ENCODE data around the gene MCTP1.

Gene MCTP1

DNA sequence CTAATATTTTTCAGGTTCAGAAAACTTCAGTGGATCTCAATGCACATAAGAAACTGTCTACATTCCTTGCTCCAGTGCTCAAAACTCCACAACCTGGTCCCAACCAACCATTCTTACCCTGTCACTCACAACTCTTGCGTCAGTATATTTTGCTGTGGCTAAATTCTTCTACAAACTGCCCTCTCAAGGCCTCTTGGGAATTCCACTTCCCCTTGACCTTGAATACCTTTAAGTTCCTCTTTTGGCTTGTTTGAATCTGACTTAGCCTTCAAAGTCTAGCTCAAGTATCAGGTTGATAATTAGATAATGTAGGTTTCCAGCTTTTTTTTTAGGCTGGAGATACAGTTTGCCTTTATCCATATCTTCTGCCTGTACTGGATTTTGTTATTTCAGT is 538.2 kb downstream of the MCTP1 start:
- no peak for DNase-seq

DNA sequence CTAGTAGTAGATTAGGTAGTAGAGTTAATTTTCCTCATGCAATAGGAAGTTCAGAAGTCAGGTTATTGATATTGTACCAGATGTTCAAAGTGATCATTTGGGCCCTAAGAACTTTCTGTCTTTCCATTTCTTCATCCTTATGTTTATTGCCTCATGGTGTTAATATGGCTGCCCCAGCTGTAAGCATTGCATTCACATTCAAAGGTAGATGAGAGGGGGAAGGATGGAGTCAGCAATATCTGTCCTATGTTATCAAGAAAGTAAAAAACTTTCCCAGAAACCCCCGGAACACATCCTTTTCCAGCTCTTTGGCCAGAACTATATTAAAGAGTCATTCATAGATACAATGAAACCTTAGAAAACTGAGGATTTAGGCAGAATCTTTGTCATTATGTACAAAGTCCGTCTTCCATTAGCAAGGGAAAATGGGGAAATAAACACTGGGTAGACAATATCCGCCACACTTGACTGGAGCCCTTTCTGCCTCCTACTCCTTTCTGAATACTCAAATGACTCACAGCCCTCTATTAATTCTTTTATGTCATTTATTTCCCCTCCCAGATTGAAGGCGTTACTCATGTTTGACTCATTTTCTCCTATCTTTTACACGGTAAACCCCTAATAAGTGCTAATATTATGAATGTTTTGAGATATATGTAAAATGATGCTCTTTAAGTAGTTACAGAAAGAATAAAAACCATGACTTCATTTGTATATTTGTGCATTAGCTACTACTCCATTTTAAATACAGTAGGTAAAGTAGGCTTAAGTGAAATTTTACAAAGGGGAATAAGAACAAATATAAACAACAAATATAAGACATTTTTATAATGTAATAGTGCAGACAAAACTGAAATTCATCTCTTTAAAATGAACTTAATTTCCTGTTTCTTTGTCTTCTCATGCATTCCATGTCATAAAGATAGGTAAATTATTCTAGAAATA is 538.8 kb downstream of the MCTP1 start:
- DNase-seq, result no peak

DNA sequence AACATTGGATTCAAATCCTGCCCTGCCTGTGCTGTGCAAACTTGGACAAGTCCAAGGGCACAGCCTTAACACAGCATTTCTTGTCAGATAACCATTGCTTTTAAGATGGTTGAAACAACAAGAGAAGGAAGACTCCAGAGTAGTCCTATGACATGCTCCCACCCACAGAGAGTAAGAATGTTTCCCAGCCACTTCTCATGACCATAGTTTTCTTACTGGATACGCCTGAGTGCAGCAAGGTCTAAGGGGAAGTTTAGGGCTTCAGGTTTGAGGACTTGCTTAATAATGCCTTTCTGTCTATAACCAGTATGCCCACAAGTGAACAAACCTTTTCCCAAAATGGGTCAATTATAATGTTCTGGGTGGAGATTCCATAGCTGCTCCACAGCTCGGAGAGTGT is 540.0 kb downstream of the MCTP1 start:
- DNase-seq, result no peak

DNA sequence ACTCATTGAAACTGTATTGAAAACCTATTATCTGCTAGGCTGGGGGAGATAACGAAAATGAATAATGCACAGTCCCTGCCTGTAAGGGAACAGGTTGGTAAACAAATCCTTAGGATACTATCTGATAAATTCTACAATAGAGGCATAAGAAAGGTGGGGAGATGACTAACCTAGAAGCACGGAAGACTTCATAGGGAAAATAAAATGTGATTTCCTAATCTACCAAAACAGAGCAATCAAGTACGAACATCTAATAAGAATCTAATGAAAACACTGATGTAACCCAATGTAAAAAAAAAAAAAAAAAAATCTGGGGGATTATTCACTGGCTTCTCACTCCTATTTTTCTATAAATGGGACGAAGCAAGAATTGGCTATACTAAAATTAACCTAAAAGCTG is 542.0 kb downstream of the MCTP1 start:
- DNase-seq, result no peak

DNA sequence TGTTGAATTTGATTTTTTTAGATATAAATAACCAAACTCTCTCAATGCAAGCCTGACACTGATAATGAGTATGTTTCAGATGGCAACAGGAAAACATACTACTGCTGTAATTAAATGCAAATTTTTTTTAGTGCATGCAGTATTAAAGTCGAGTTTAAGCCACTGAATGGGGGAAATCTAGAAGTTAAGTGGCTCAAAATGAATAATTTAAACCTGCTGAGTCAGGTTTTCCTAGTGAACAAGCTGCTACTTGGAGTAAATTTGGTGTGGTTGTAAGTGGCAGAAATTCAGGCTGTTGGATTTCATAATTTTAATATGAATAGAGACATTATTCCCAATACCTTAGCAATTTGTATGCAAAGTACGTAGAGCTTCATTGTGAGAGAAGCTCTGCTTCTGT is 544.6 kb downstream of the MCTP1 start:
- no peak for DNase-seq

DNA sequence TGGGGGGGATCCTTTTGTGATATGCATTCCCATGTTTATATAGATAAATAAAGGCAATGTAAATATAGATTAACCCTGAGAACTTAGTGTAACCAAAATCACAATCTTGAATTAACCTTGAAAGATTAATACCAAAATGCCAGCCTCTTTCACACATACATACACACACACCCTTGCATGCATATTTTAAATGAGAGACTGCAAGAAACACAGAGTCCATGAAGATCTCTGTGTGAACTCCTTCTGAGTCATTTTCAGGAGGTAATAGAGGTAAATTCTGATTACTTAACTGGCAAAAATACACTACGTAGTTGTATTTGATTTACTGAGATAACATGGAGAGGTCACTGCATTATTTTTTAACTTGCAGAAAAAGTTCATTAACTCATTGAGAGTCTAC is 548.4 kb downstream of the MCTP1 start:
- no peak for DNase-seq

GRCh38 chr5:94731471-94731870 is 553.4 kb downstream of the MCTP1 start:
- no peak for DNase-seq

DNA sequence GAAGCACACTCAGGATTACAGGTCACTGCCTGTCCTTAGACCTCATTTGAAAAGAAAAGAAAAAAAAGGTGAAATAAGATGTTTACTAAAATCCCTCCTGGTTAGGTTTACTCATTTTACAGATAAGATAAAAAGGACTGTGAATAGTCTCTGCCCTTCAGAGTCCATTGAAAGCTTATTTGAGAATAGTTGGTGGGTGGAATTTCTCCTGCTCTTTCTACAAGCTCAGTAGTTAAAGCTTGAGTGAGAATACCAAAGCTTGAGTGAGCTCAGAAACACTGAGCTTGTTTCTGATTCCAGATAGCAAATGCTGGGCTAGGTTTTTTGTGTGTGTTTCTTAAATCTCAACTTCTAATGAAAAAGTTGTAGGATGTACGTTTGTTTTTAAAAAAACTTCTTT is 559.8 kb downstream of the MCTP1 start:
- no peak for DNase-seq

DNA sequence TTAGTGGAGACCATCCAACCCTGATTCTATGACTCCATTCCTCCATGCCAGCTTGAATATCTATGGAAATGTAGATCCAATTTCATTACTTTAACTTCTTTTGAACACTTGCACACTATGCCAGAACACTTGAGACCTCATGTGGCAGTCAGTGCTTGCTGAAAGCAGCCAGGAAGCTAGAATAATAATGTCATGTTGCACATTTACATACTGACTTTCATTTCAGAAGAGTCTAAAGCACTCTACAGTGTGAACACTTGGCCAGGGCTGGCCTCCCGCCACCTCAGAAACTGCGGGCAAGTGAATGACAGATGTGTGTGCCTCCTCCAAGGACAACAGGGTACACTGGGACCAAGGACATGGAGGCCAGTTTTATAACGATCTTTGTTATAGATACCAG is 569.1 kb downstream of the MCTP1 start:
- no peak for DNase-seq

DNA sequence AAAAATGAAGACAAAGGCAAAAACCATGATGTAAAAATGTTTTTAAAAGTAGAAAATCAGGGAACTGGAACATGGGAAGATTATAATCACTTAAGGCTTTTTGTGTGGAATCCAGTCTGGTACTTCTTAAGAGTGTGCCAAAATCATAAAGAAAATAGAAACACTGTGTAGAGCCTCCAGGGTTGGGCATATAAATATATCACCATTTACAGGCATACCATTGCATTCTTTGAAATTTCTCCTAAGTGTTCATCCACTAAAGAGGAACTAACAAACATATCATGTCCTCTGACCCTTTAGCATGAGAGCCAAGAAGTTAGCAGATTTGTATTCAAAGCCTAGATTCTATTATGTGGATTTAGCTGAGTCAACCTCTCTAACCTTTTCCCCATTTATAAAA is 573.1 kb downstream of the MCTP1 start:
- no peak for DNase-seq

GRCh38 chr5:94709277-94709676 is 575.6 kb downstream of the MCTP1 start:
- DNase-seq, result no peak

GRCh38 chr5:94707359-94707758 is 577.5 kb downstream of the MCTP1 start:
- DNase-seq, result peak; percentile 7

DNA sequence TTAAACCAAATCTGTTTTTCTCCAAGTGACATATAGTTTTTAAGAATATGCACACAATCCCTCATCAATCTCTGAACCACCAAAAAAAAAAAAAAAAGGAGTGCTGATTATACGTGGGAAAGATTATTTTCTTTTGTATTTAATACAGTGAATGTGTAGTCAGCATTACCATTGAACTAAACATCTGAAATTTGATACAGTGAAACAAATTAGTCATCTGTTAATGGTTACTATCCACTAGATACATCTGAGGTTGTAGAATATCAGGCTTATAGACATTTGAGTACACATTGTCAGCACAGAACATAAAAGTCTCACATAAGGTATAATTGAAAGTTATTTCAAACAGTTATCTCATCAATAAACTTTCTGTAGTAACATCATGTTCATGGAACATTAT is 579.5 kb downstream of the MCTP1 start:
- DNase-seq, result peak; percentile 18

DNA sequence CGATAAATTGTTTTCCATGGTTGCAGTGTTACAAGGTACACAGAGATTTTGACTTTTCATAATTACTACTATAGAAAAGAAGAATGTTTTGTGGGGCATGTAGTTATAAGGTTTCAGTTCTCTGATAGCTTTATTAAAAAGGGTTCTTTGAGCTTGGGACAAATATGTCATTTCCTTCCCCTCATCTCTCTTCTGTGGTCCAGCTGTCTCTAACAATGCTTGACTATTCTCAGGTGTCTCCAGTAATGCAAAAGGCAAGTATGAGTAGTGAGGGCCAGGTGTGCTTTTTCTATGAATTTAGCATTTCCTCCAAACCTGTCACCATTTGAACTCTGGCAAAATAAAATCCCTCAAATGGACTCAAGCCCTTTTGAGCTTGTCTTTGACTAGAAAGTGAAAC is 582.2 kb downstream of the MCTP1 start:
- DNase-seq, result no peak

GRCh38 chr5:94700592-94700991 is 584.3 kb downstream of the MCTP1 start:
- no peak for DNase-seq

DNA sequence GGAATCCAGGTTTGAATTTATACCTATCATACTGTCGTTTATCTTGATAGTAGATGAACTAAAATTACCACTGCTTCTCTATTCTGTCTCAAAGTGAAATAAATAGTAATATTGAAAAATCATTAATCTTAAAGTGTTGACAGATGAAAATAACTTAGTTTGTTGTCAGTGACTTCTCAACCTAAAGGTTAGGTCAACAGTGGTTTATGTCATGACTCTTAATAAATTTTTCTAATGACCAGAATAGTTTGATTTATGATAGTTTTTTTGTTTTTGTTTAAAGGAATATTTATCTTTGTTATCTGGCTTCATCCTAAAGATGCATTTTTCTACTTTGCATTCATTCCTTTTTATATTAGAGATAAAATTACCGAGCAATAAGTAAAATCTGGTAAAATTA is 585.3 kb downstream of the MCTP1 start:
- DNase-seq, result no peak

DNA sequence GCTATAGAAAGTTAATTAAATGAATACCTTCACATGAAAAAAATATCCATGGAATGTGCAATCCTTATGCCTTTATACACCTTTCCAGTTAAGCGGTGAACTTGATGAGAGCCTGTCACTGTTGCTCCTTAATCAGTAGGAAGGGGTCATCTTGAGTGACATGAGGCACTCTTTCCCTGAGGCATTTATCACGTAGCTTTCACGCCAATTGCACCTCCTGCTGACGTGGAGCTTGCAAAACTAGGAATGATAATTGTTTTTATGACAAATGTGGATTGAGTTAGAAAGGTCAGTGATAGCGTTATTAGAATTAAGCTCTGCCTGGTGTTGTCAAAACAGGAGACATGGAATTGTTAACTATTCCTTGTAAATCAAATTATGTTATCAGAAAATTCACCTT is 586.7 kb downstream of the MCTP1 start:
- no peak for DNase-seq

GRCh38 chr5:94694671-94695070 is 590.2 kb downstream of the MCTP1 start:
- DNase-seq, result no peak

- DNase-seq, result no peak
These were observed 591.0 kb downstream of the MCTP1 start for GRCh38 chr5:94693845-94694370.

GRCh38 chr5:94693043-94693822 is 591.7 kb downstream of the MCTP1 start:
- DNase-seq, result peak; percentile 12

DNA sequence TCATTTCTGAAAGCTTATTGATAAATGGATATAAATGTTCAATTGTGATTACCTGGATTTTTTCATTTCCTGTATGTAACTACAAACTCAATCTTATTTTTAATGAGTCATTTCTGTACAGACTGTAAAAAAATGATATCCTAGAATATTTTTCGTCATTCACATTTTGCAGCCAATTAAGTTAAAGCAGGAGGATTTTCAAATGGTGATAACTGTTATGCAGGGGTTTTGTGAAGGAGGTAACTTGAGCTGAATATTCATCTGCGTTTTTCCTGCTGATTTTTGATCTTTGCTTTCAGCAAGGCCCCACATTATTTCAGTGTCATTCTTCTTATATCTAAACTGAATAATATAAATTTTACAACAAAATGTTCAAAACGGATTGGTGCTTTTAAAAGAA is 592.3 kb downstream of the MCTP1 start:
- no peak for DNase-seq

GRCh38 chr5:94691949-94692348 is 592.9 kb downstream of the MCTP1 start:
- no peak for DNase-seq

DNA sequence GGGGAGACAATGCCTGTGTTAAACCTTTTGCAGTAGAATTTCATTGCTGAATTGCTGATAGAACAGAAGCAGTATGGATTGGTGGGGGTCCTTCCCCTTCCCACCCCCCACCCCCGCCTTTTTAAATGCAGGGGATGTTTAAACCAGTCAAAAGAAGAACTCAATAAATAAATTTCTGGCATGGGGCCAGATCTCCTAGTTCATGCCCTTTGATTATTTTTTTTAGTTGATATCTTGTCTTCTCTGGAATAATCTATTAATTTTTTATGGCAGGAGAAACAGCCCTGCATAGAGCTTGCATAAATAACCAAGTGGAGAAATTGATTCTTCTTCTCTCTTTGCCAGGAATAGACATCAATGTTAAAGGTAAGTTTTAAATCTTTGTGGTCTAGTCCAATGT is 593.6 kb downstream of the MCTP1 start:
- no peak for DNase-seq

DNA sequence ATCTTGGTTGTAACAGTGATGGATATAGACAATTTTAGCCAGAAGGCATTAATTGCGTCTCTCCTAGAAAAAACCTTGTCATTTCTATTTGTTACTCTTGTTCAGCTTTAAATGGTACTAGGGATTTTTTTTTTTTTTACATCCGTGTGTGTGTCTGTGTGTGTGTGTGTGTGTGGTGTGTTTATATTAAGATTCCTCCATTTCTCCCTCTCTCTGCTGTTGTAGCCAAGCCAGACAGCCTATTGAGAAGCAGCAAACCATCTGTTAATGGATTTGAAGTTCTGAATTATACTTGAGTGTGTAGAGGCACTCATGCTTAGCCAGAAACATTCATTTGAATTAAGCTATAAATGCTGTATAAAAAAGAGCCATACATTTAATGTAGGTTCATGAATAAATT is 594.1 kb downstream of the MCTP1 start:
- peak; percentile 64 for DNase-seq

Data from NCI-H2171 treated with DMSO at 0.1 percent for 48 hours (cell line).